ENCODE results near the gene GALNTL6. TPM values are rescaled to one million over a fixed set of nuclear protein-coding genes. Genes with fewer than 3 reads are reported as not detected.

The GALNTL6 gene
- not detected for total RNA-seq

DNA sequence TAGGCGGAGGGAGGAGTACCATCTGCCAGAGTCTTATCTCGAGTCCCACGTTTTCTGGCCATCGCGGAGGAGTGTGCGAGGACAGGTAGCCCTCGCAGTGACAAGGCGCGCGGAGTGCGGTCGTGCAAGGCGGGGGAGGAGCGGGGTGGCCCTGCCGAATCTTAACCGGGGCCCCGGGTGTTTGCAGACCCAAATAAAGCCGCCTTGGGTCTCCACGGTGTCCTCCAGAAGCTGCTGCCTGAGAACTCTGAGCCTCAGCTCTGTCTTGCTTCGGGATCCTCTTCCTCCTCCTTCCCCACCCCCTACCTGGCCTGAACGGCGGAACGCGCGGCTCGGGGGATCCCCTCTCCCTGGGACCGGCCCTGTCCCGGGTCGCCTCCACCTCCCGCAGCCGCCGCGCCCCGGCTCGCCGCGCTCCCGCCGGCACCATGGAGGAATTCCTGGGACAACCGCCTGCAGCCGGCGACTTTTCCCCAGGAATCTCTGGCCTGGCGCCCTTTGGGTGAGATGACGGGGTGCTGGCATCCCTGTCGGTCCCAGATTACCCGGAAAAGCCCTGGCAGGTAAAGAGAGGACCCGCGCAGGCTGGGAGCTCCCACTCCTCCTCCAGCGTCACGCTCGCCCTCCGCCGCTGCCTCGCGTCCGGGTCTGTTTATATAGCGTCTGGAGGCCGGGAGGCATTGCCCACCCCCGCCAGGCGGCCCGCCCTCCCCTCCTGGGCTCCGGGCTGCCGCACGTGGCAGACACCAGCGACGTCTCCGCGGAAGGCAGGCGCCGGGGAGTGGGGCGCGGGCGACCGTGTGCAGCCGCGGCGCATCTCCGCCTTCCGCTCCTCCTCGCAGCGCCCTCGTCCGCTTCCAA lies at the start of gene GALNTL6:
TSS of gene GALNTL6 (plus strand) at position 740 of the 861 bp plus-strand sequence.

Data from activated naive CD4-positive, alpha-beta T cell treated with anti-CD3 and anti-CD28 coated beads, Interleukin-2, amount 10 ng/mL, durations not matched to agents 5 hours and 36 hours (primary cell).